GM21786 (cell line): Measurements from ENCODE around the gene CABCOCO1.
"Not testable (repeated sequence)": the region's sequence is repeated elsewhere in the genome, so short reads cannot be mapped to it uniquely, and the experiment has no call there.

Experiments used
- ATAC-seq: cut with Tn5 transposase; IDR thresholded peaks from one replicate; pipeline ENCODE4 v1.9.1; 2021; ENCODE audit not compliant: unreplicated experiment

Gene CABCOCO1

DNA sequence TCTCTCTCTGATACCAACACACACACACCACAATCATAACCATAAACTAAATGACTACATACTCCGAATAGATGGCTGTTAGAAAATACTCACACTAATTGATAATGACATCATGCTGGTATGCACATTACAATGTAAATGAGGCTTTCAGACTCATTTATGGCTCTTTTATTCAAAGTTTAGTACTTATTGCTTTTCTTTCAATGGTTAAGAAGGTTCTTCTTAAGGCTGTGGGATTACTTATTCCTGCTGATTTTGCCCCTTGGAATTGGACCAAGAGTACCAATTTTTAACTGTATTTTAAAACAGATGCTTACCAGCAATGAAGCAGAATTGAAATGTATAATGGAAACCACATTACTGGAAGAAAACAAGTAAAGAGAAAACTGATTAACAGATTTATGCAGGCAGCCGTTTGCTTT lies 20.6 kb upstream of the CABCOCO1 start:
- ATAC-seq, result no peak

DNA sequence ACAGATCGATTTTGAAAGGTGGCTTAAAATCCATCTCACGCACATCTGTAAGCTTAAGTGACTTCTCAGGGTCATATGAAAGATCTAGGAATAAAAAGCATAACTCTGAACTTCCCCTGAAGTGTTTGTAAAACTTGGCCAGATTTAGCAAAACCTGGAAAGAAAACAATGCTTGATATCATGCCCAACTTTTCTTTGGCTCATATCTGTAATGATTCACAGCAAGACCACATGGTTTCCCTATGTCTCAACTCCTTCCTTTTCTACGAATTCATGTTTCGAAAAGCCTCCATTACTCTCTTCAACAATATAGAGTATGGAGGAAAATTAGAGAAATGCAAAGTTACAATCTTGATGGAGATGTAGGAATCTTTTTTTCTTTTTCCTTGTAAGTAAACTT lies 20.1 kb upstream of the CABCOCO1 start:
- ATAC-seq, result no peak

DNA sequence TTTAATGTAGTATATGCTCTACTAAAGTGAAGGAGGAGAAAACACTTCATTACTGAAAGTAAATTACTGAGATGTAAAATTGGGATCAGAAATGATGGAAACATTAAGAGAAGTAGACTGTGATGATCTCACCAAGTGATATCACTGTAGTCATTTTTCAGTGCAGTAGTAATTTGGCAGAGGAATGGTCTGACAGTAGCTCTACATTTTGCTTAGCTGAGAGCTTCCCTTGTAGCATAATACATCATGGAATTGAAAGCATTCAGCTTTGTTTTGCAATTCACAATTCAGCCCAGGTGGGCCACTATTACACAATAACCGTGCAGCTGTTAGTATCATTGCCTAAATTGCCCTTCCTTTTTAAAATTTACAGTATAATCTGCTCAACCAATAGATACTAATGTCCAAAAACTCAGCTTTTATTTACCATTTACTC lies 19.4 kb upstream of the CABCOCO1 start:
- no peak for ATAC-seq

DNA sequence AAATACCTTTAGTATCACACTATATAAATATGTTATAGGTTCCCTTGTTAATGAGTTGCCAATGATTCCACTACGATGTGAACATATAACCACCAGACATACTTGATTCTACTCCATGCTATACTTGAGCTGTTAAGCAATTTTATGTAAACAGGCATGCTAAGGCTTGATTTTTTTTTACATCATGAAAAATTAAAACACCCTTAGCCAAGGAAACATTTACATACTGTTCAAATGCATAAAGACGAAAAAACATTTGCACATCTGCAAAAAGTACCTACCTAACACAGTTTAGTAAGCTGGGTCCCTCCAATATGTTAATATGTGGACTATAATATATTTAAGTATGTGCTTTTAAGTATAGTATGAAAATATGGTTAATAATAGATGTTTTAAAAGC lies 9.0 kb upstream of the CABCOCO1 start:
- no peak for ATAC-seq

DNA sequence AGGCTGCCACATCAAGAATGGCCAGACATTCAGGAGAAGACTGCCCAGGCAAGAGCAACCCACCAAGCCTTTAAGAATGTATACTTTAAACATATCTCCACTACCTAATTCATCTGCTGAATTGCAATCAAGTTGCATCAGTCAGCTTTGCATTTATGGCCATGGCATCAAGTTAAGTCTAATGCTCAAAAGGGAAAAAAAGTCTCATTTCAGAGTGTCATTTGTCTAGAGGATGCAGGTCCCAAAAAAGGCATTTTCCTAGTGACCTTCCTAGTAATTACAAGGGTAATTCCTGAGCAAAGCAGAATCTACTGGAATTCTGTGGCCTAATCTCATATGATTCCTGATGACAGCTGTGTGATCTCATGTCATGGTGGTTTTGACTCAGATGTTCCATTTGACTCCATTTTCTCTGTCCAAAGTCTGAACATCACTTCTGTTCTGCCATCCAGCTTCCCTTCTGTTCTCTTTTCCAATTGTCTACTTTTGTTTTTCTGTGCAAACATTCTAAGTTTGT lies 7.3 kb upstream of the CABCOCO1 start:
- ATAC-seq, result no peak

DNA sequence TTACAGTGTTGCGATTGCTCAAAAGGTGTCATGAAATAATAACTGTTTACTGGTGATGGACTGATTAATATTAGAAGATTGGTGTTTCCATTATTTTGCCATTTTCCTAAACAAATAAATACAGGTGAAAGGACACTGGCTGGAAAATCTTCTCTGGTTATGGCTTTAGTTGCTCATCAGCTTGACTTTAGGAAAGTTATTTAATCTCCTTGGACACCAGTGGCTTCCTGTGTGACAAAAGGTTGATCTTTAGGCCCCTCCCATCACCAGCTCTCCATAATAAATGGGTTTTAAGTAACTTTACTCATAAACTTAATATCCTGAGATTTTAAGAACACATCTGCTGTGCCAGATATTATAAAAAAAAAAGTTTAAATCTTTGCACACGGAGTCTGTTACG lies 737 bp downstream of the CABCOCO1 start:
- no peak for ATAC-seq

DNA sequence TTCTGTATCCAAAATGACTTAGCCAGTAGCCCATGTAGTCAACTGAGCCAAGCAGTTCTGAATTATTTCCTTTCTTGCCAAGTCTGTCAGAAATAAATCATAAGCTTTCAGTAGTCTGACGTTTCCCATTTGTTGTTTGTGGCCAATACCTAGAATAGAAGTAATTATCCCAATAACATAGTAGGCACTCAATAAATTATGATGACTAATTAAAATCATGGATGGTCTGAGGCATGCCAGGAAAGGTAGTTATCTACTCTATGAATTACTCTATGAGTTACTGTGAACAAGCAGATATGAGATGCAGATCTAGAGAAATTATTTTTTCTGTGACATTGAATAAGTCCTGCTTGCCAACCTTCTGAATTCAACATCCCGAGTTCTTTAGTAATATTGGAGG lies 2.3 kb downstream of the CABCOCO1 start:
- ATAC-seq, result no peak

DNA sequence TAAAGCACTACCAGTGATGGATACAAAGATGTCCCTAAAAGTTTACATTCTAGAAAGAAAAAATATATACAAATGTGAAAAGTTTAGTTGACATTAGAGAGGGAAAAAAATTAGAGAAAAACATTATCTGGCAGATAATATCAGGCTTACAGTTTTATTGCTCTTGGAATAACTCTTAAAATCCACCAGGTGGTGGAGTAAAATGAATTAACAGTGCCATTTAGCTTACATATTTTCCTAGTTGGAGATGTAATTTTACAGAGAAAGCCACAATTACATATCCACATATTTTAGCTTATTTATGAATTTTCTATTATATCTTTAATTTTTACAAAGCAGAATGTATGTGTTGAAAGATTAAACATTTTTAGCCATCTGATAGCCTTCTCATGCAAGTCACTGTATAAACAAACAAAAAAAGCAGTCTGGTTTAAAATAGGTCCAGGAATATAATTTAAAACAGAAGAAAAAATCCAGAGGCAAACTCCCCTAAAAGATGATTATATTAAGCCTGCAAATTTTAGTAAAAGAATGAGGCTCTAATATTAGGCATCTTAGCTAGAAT lies 6.5 kb downstream of the CABCOCO1 start:
- ATAC-seq, result no peak

DNA sequence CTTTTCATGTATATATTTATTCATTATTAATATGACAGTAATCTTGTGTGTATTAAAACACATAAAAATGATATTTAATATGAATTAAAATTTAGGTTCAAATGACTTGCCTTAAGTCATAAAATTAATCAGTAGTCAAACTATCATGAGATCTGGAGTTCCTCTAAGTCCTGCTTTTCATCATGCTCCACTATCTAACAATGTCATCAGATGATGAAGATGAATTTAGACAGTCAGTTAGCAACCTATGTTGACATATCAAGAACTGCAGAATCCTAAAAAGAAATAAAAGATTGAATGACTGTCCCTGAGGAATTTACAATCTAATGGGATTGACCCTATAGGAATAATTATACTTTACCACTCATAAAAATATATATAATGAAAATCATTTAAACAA lies 7.1 kb downstream of the CABCOCO1 start:
- no peak for ATAC-seq

DNA sequence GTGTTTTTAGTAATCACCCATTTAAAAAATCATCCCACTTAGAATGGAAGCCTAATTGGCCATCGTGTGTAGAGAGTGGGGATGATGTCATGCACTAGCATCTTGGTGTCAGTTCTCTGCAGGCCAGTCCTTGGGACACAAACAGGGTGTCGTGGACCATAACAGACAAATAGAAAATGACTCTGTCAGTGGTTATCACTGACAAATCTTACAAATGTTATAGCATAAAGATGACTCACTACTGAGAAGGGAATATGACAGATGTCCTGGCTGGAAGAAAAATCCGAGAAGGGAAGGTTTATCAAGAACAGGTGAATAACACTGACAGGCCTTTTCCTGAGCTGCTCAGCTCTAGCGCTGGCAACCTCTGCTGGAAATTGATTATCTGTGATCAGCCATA lies 10.6 kb downstream of the CABCOCO1 start:
- no peak for ATAC-seq

DNA sequence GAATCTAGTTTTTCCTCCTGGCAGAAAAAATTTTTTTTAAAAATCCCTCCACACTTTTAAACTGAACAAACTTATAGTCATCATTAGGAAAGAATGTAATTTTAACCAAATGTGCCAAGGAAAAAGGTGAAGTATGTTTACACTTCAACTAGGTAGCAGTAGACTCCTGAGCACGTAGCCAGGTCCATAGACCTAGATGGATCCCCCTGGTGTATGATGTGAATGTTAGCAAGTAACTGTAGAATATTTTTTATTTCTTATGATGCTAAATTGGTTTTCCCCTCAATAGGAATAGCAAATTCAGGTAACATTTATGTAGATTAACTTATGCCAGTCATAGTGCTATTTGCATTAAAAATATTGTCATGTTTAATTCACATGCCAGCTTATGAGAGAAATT lies 19.6 kb downstream of the CABCOCO1 start:
- ATAC-seq, result no peak

DNA sequence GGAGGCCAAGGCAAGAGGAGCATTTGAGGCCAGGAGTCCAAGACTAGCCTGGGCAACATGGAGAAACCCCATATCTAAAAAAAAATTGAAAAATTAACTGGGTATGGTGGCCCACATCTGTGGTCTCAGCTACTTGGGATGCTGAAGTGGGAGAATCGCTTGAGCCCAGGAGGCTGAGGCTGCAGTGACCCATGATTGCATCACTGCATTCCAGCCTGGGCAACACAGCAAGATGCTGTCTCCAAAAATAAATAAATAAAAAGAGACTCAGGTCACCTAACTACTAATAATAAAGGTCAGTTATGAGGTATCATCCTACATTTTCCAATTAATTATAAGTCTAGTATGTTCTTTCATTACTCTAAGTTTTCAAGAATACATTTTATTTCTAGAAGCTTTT lies 20.6 kb downstream of the CABCOCO1 start:
- ATAC-seq, result no peak

DNA sequence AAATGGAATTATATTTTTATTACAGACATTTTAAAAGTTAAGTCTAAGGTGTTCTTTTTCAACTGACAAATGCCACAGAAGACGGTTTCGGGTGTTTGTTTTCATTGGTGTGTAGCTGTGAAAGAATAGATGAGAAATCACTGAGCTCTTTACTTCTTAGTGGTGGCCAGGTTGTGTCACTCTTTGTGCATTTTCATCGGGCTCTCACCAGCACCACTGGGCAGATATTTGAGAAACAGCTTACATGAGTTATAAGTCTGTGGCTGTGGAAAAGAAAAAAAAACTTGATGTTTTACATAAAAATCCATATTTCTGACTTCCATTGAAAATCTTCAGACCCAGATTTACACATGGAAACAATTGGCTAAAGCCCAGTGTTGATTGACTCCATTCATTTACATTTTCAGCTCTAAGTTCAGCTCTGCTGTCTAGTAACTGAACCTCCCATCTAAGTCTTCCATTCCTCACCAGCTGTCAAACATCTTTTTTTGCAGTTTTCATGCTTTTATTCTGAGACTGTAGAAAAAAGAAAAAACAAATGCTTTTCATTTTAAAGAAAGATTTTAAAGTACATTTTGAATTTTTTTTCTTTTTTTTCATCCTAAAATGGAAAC lies 22.3 kb downstream of the CABCOCO1 start:
- ATAC-seq, result no peak

DNA sequence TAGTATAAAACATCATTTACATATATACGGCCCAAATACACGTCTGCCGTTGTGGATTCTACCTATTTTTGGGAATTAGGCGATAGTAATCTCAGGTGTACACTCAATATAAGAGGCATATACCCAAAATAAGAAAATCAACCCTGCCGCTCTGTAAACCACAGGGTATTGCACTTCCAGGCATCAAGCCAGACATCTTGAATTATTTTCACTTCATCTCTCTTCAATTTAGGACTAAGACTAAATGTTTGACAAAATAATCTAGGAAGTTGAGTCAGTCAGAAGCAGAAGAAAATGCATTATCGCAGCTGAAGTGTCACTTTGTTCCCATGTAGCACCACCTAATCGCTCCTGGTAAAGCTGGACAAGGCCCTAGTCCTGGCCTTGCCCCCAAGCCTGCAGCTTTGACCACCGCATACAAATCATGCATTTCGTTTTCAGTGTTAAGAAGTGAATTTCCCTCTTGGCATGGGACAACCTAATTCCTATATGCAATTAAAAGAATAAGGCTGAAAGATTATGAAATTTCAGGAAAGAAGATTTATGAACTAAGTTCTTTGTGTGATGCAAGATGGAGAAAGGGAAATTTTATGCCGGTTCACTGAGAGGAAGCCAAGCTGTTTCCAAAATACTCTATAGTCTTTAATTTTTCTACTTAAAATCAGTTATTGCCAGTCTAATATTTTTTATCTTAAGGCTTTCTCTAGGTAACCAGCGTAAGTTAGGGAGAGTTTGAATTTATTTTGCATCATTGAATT lies 26.0 kb downstream of the CABCOCO1 start:
- ATAC-seq, result no peak

DNA sequence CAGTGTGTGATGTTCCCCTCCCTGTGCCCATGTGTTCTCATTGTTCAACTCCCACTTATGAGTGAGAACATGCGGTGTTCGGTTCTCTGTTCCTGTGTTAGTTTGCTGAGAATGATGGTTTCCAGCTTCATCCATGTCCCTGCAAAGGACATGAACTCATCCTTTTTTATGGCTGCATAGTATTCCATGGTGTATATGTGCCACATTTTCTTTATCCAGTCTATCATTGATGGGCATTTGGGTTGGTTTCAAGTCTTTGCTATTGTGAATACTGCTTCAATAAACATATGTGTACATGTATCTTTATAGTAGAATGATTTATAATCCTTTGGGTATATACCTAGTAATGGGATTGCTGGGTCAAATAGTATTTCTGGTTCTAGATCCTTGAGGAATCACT lies 28.9 kb downstream of the CABCOCO1 start:
- ATAC-seq, result not testable (repeated sequence)

DNA sequence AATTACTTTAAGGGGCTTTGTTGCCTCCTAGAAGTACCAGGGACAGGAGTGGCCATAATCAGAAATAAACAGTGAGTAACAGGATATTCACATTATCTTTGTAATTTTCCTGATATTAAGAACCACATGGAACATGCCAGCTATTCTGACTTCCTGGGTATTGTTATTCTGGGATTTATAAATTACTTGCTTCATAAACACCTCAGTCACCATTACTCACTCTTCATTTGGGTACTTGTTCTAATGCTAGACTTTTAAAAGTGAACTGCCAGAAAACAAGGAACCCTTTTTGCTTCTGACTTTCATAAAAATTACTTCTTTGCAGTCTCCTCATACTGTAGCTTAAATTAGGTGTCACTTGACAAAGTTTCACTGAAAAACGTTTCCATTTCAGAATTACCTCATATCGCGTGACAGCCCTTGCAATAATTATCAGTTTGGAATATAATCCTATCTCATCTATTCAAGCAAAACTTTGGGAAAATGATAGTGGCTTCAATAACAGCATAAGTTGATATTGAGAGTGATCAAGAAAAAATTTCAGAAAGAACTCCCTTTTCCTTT lies 29.8 kb downstream of the CABCOCO1 start:
- no peak for ATAC-seq

DNA sequence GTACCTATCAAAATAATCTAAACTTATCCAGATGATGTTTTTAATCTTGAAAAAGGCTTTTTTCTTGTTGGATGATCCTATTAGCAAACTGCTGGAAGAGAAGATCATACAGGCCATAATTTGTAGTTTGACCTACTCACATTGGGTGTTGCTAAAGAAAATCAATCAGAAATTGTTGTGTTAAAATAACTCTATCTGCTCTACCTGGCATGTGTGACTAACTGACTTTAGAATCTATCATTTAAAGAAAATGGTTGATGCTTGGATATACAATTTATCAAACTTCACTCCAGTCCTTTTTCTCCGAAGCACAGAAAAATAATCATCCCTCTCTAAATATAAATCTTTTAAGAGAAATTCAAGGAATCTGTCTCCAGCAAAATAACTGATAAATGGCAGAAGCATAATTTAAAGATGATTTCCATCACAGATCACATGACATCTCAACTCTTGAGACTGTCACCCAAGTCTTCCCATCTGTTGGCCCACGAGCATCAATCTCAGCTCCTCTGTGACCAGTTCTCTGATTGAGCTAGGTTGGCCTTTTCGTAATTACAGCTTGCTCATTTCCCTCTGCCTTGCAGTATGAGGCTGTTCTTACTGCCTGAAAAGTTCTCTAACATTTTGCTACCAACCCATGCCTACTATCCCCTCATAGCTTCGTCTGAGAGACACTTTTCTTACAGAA lies 36.4 kb downstream of the CABCOCO1 start:
- ATAC-seq, result no peak

DNA sequence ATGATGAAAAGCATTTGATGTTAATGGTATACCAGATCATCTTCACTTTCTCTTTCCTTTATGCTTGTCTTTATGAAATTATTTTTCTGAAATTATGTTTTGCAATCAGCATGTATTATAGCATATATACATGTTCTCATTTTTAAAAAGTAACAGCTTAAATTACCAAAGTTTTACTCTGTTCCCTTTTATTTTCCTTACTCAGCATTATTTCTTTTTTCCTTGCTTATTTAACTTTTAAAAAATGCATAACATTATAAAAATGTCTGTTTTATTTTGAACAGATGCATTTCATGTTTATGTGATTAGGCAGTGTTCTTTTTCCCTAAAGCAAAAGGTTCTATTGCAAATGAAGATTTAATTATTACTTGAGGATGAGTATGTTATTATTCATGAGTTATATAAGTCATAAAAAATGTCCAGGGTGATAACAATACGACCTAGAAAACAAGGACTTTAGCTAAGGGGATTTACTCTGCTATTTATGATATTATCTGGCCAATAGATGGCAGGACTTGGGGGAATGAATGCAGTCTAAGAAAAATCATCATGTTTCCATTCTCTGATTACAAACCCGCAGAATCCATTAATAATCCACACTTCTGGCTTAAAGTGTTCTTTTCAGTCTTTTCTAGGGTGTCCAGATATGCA lies 38.5 kb downstream of the CABCOCO1 start:
- ATAC-seq, result no peak

DNA sequence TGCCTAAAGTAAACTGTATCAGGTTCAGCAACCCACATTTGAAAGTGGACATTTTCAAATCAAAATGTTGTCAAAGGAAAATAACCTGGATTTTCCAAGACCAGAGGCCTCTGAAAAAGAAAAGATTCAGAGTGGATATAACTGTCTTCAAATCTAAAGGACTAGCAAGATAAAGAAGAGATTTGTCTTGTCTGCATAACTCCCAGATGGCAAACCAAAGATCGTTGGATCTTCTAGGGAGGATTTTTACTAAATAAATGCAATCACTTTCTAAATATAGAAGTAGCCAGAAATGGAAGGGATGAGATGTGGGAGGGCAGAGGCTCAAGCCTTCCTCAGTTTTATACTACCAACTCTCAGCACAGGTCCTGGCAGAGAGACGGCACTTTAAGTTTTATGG lies 39.0 kb downstream of the CABCOCO1 start:
- ATAC-seq, result no peak

DNA sequence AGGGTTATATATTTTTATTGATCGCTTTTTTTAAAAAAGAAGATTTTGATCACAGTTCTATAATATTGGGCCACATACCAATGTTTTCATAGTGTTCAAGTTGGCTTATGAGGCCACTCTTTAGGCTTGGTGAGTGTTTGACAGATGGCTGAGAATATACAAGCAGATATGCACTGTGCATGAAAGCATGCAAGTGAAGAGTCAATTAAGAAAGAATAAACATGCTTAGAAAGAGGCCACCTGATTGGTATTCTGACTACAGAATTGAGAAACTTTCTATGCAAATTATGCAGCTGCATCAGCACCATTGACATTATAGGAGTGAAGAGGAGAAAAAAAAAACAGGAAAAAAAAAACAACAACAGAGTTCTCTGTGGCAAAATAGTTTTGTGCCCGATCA lies 39.9 kb downstream of the CABCOCO1 start:
- no peak for ATAC-seq
